Effector memory CD4-positive, alpha-beta T cell (primary cell): ENCODE results near the gene PHC1.
"Not testable (repeated sequence)": the region's sequence is repeated elsewhere in the genome, so short reads cannot be mapped to it uniquely, and the experiment has no call there.

Experiments used
- DNase-seq, 3 donors: peaks; one replicate each; pipeline ENCODE4 v3.0.0-alpha.2; 2020
- H3K27ac ChIP-seq: 2 replicates; pipeline ENCODE4 v1.7.0; 2013; ENCODE audit warnings: mild to moderate bottlenecking, low read length, moderate library complexity; ENCODE audit not compliant: insufficient read depth, poor library complexity, severe bottlenecking
- H3K27me3 ChIP-seq: replicated peaks from 2 replicates; pipeline ENCODE4 v1.7.0; 2013; ENCODE audit warnings: mild to moderate bottlenecking, low read length; ENCODE audit not compliant: insufficient read depth, control insufficient read depth, poor library complexity, severe bottlenecking
- H3K36me3 ChIP-seq: 2 replicates; pipeline ENCODE4 v1.7.0; 2013; ENCODE audit warnings: mild to moderate bottlenecking, low read length, moderate library complexity; ENCODE audit not compliant: control insufficient read depth, insufficient read depth
- H3K4me1 ChIP-seq: 2 replicates; pipeline ENCODE4 v1.7.0; 2013; ENCODE audit warnings: low read length, mild to moderate bottlenecking; ENCODE audit not compliant: control insufficient read depth, insufficient read depth, poor library complexity, severe bottlenecking
- H3K4me3 ChIP-seq: 2 replicates; pipeline ENCODE4 v1.7.0; 2013; ENCODE audit warnings: low read length, low read depth, mild to moderate bottlenecking; ENCODE audit not compliant: insufficient read depth, poor library complexity, severe bottlenecking
- H3K9me3 ChIP-seq: 2 replicates; pipeline ENCODE4 v1.7.0; 2013; ENCODE audit warnings: mild to moderate bottlenecking, low read length, moderate library complexity; ENCODE audit not compliant: control insufficient read depth
- total RNA-seq, 3 donors: gene quantifications; one replicate each; lab custom pipeline; 2026; lab: John Stamatoyannopoulos, UW

The PHC1 gene
- 26.6 to 41.8 (median 37.7) reads per million in 3 donors for total RNA-seq

DNA sequence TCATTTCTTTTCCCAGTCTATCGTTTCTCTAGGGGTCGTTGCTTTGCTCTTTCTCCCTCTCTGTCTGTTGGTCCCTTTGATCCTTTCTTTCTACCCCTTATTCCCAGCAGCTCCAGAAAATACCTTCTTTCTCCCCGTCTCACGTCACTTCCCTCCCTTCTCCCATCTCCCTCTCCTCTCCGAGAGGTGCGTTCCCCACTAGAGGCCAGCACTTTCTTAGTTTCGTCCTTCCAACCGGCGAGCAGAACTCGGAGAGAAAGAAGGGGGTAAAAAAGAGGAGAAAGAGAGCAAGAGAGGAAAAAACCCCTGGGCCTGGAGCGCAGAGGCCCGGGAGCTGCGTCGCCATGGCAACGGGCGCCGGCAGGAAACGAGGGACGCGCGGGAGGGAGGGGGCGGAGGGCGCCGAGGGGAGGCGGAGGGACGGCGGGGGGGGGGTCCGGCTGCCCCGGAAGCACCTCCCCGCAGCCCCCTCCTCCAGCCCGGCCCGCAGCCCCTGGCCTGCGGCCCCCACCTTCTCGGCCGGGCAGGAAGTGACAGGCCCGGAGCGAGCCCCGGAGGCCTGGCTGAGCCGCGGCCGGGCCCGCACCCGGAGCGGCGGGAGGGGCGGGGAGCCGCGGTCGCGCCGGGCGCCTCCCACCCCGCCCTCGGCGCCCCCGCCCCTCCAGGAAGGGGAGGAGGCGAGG is at the start of gene PHC1:
TSS of gene PHC1 (plus strand) at position 477 of the 683 bp plus-strand sequence. CDS start 3,169 bp downstream, outside the sequence.
- Histone ChIP-seq H3K4me3 (peak within 1 kb of the TSS; percentile 68), H3K27ac (peak within 1 kb of the TSS; percentile 90), H3K4me1 (peaks cover 16% of the 10 kb centered on the region)
- peak; percentile 74 to 80 (median 79) for DNase-seq
- H3K9me3 ChIP-seq, H3K27me3 ChIP-seq, H3K36me3 ChIP-seq: not testable (repeated sequence)

DNA sequence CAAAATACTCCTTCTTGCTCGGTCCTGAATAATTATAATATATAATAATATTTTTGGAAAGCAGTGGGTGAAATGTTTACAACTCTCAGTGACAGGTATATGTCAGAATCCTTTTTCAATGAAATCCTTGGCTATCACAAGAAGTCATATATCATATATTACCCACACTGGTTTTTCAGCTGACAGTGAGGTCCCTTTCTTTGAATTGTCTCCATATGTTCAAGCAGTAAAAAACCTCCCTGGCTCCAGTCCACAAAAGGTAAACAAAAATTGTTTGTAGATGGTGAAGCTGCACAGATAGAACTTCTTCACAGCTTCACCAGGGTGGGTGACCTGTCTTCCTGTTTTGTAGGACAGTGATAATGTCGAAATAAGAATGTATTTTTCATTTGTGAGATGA is 47.9 kb upstream of the PHC1 start:
- Histone ChIP-seq H3K27me3 (no peaks in the 10 kb centered on the region), H3K9me3 (no peaks in the 10 kb centered on the region), H3K4me1 (no peaks in the 10 kb centered on the region), H3K4me3 (no peak overlapping the region), H3K36me3 (no peaks in the 10 kb centered on the region), H3K27ac (no peak overlapping the region)
- DNase-seq, result no peak

DNA sequence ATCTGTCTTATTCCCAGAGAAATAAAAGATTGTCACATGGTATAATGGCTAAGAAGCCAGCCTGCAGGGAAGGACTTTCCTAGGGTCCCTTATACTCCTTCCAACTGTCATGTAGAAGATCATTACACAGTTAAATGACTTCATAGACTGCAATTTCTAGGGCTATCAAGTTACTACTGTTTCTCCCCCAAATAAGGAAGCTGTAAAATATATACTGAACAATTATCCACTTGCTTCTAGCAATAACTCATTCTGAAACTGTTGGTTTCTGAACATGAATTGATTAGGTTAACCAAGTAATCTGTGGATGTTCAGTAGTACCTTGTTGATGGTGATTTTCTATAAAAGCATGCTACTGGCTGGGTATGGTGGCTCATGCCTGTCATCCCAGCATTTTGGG is 47.3 kb upstream of the PHC1 start:
- Histone ChIP-seq H3K4me3 (no peak overlapping the region), H3K27me3 (no peaks in the 10 kb centered on the region), H3K4me1 (no peaks in the 10 kb centered on the region), H3K27ac (no peak overlapping the region), H3K9me3 (no peaks in the 10 kb centered on the region), H3K36me3 (no peaks in the 10 kb centered on the region)
- DNase-seq, result no peak

DNA sequence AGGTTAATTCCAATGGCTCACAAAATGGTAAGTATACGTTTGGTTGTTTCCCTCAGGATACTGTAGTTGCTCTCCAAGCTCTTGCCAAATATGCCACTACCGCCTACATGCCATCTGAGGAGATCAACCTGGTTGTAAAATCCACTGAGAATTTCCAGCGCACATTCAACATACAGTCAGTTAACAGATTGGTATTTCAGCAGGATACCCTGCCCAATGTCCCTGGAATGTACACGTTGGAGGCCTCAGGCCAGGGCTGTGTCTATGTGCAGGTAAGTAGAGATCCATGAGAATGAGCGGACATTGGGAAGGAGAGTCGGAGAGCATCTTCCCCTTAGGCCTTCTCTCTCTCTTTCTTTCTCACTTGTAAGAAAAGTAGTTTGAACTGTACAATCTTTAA is 46.5 kb upstream of the PHC1 start:
- Histone ChIP-seq H3K27me3 (no peaks in the 10 kb centered on the region), H3K9me3 (no peaks in the 10 kb centered on the region), H3K36me3 (no peaks in the 10 kb centered on the region), H3K27ac (no peak overlapping the region), H3K4me1 (no peaks in the 10 kb centered on the region), H3K4me3 (no peak overlapping the region)
- DNase-seq, result no peak

DNA sequence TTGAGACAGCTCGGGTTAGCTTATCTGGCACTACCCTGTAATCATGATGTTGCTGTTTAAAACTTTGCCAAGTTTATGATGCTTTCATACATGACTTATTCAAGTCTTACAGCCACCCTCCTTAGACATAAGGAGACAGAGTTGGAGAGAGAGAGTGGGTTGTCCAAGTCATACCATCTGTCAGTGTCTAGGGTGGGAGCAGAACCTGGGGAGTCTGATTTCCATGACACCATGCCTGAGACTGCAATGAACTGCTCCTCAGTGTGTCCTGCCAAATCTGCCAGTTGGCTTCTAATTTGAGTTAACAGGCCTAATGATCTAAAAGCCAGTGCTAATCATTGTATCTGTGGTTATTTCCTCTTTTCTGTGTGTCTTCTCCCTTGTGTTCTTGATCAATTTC is 43.7 kb upstream of the PHC1 start:
- no peak for DNase-seq
- no peak overlapping the region for H3K27ac ChIP-seq
- H3K4me3 ChIP-seq, result no peak overlapping the region
- H3K9me3 ChIP-seq, result no peaks in the 10 kb centered on the region
- H3K4me1 ChIP-seq, result no peaks in the 10 kb centered on the region
- no peaks in the 10 kb centered on the region for H3K36me3 ChIP-seq
- no peaks in the 10 kb centered on the region for H3K27me3 ChIP-seq

DNA sequence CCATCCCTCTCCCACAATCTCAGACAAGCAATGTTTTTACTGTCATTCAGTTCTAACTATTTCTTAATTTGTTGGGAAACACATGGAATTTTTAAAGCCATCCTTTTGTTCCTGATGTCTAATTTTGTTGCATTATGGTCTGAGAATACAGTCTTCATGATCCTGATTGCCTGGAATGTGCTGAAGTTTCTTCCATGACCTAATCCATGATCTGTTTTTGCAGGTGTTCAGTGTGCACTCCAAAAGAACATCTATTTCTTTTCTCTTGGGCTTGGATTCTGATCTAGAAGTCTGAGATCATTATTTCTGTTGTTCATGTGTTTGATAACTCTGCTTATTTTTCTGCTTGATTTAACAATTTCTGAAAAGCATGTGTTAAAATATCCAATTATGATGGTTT is 43.2 kb upstream of the PHC1 start:
- Histone ChIP-seq H3K27ac (no peak overlapping the region), H3K9me3 (no peaks in the 10 kb centered on the region), H3K4me1 (no peaks in the 10 kb centered on the region), H3K27me3 (no peaks in the 10 kb centered on the region), H3K36me3 (no peaks in the 10 kb centered on the region), H3K4me3 (no peak overlapping the region)
- DNase-seq, result no peak

DNA sequence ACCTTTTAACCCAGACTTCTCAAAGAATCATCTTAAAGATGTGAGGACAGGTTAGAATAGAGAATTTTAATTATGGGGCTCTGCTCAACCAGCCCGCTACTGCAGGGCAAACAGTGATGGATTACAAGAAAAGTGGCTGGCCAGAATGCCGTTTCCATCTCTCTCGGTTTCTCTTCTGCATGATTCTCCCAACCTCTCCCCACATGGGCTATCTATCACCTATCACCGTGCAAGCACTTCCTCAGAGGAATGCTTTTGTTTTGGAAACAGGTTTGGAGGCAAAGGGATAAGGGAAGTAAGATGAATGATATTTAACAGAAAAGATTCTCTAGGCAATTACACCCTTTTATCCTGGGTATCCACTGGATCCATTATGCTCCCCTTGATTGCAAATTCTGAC is 37.4 kb upstream of the PHC1 start:
- H3K9me3 ChIP-seq, result no peaks in the 10 kb centered on the region
- H3K4me1 ChIP-seq, result no peaks in the 10 kb centered on the region
- no peak overlapping the region for H3K27ac ChIP-seq
- no peak overlapping the region for H3K4me3 ChIP-seq
- no peaks in the 10 kb centered on the region for H3K27me3 ChIP-seq
- no peaks in the 10 kb centered on the region for H3K36me3 ChIP-seq
- DNase-seq, result no peak

DNA sequence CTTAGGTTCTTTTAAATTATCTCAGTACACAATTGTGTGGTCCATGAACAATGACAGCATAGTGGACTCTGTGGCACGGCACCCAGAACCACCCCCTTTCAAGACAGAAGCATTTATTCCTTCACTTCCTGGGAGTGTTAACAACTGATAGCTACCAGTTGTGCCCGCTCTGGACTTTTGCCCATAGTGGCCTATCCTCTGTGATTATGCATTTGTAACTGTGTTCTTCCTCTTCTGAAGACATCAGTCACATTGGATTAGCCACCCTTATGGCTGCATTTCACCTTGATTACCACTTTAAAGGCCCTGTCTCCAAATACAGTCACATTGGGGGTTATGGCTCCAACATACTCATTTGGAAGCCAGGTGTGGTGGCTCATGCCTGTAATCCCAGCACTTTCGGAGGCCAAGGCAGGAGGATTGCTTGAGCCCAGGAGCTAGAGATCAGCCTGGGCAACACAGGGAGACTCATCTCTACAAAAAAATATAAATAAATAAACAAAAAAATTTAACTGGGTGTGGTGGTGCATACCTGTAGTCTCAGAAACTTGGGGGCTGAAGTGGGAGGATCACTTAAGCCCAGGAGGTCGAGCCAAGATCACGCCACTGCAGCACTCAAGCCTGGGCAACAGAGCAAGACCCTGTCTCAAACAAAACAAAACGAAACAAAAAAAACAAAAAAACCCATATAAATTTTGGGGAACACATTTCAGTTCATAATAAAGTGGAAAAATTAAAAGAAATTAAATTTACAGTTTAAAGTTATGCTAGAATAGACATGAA is 27.6 kb upstream of the PHC1 start:
- Histone ChIP-seq H3K9me3 (no peaks in the 10 kb centered on the region), H3K27me3 (no peaks in the 10 kb centered on the region), H3K4me1 (no peaks in the 10 kb centered on the region), H3K27ac (no peak overlapping the region), H3K36me3 (no peaks in the 10 kb centered on the region), H3K4me3 (no peak overlapping the region)
- DNase-seq, result no peak

DNA sequence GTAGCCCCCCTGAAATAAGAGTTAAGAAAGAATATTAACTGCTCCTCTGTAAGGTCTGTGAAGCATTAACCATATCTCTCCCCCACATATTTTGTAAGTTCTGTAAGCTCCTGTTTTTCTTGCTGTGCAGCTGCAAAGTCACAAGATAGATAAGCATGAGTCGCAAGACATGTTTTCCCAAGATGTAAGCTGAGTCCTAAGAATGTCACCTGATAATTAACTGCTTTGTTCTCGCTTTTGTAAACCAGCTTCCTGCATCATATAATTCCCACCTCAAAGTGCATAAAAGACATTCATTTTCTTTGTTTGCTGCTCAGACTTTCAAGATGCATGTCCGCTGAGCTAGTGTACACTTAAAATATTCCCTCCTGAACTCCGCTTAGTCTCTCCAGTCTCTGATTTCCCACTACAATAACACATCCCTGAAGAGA is 27.0 kb upstream of the PHC1 start:
- DNase-seq, result no peak
- no peaks in the 10 kb centered on the region for H3K9me3 ChIP-seq
- no peak overlapping the region for H3K4me3 ChIP-seq
- no peaks in the 10 kb centered on the region for H3K36me3 ChIP-seq
- no peak overlapping the region for H3K27ac ChIP-seq
- no peaks in the 10 kb centered on the region for H3K27me3 ChIP-seq
- no peaks in the 10 kb centered on the region for H3K4me1 ChIP-seq

DNA sequence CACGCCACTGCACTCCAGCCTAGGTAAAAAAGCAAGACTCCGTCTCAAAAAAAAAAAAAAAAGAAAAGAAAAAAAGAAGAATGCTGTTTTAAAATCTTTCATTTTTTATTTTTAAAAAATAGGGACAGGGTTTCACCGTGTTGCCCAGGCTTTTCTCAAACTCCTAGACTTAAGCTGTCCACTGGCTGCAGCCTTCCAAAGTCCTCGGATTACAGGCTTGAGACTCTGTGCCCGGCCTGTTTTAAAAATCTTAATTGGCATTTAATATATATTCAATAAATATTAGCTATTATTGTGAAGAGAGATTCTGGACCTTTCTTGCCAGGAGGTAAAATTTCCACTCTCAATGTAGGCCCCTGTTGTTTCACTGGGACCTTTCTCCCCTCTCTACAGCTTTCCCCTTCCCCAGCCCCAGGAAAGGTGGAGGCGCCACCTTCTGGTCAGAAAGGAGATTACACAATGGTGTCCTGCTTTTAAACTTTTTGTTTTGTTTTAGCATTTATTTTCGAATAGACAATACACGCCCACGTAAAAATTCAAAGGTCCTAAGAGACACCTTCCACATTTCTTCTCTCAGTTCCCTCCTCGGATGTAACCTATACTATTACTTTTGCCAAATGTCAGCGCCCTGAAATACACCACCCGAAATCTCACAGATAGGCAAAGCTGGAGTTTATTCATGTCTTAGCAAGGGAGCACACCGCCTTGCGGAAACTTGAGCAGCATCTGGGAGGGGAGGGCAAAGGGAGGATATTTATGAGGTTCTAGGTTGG is 23.8 kb upstream of the PHC1 start:
- DNase-seq, result peak; percentile 9 to 46 (median 10)
- no peak overlapping the region for H3K27ac ChIP-seq
- peak overlapping the region; percentile 52 for H3K4me3 ChIP-seq
- no peaks in the 10 kb centered on the region for H3K4me1 ChIP-seq
- no peaks in the 10 kb centered on the region for H3K27me3 ChIP-seq
- no peaks in the 10 kb centered on the region for H3K9me3 ChIP-seq
- no peaks in the 10 kb centered on the region for H3K36me3 ChIP-seq
